Lung (tissue), 12 donors: ENCODE measurements around the gene ANKRD44. TPM values are rescaled to one million over a fixed set of nuclear protein-coding genes. Genes with fewer than 3 reads are reported as not detected.

Experiments used
- ATAC-seq: fragments of 200-7000 bp; cut with Tn5 transposase; one replicate; pipeline ENCODE4 v1.9.1; 2020; ENCODE audit warnings: moderate number of reproducible peaks; ENCODE audit not compliant: insufficient read depth, low FRiP score
- DNase-seq, 3 donors: peaks; one replicate each; pipeline ENCODE4 v3.0.0-alpha.2; 2013 to 2017
- H3K27ac ChIP-seq, 2 donors: one replicate each; pipeline ENCODE4 v1.5.1; 2013; ENCODE audit warnings: mild to moderate bottlenecking in 2 of 2, moderate library complexity in 2 of 2, control low read depth in 1 of 2, inconsistent platforms in 1 of 2, low read depth in 1 of 2, low read length in 1 of 2
- H3K27me3 ChIP-seq, 3 donors: one replicate each; pipeline ENCODE4 v1.5.1; 2013; ENCODE audit warnings: low read length in 2 of 3; ENCODE audit not compliant: control insufficient read depth in 3 of 3, insufficient read depth in 3 of 3
- H3K36me3 ChIP-seq, 4 donors: one replicate each; pipeline ENCODE4 v1.5.1; 2013; ENCODE audit warnings: low read length in 4 of 4, mild to moderate bottlenecking in 1 of 4, moderate library complexity in 1 of 4; ENCODE audit not compliant: control insufficient read depth in 4 of 4, insufficient read depth in 4 of 4
- H3K4me1 ChIP-seq, 5 donors: one replicate each; pipeline ENCODE4 v1.5.1; 2013; ENCODE audit warnings: low read length in 5 of 5, mild to moderate bottlenecking in 2 of 5, moderate library complexity in 1 of 5; ENCODE audit not compliant: control insufficient read depth in 5 of 5, insufficient read depth in 5 of 5
- H3K4me3 ChIP-seq: one replicate; pipeline ENCODE4 v1.5.1; 2013; ENCODE audit warnings: mild to moderate bottlenecking, control low read depth, moderate library complexity
- H3K9ac ChIP-seq, 2 donors: one replicate each; pipeline ENCODE4 v1.5.1; 2013; ENCODE audit warnings: low read length in 2 of 2, control low read depth in 1 of 2; ENCODE audit not compliant: insufficient read depth in 1 of 2
- H3K9me3 ChIP-seq, 4 donors: one replicate each; pipeline ENCODE4 v1.5.1; 2013; ENCODE audit warnings: low read length in 3 of 4, mild to moderate bottlenecking in 1 of 4, moderate library complexity in 1 of 4; ENCODE audit not compliant: control insufficient read depth in 4 of 4, insufficient read depth in 3 of 4
- CTCF ChIP-seq: IDR thresholded peaks from 2 replicates; pipeline ENCODE4 v1.5.1; 2012; ENCODE audit warnings: mild to moderate bottlenecking; ENCODE audit errors: control extremely low read depth, extremely low read depth
- WGBS, 2 donors: extraction: QIAGEN DNeasy Blood & Tissue Kit; methylation state at CpG; one replicate each; pipeline ENCODE4 v1.1.7; 2013; 5-methylcytosine and 5-hydroxymethylcytosine counted together
- polyA plus RNA-seq, 2 donors: library from polyadenylated mRNA; stranded (reverse); fragments of 200-250 nt; gene quantifications; one replicate each; pipeline ENCODE4 v1.2.1, GENCODE V29; 2013
- total RNA-seq, 2 donors: library from RNA; depleted of rRNA in 1 of 2; stranded (reverse); fragments of >200 nt in 1 of 2; gene quantifications; one replicate each; pipeline ENCODE4 v1.2.1, GENCODE V29; 2014 to 2021
- donor health status: control.
- donor health status: control.
- donor health status: Bipolar disorder and iron deficiency.
- donor health status: healthy.
- donor health status: DM: yes; HTN: yes; CAD: no.

ANKRD44 gene
- total and polyA plus RNA-seq, 4 donors = 7.1 to 73.8 (median 20.3) TPM

GRCh38 chr2:197250084-197250397 lies 60.5 kb downstream of the ANKRD44 start:
- no peak for TF ChIP-seq CTCF
- ATAC-seq = no peak
- Histone ChIP-seq H3K36me3 (no peaks in the 10 kb centered on the region), H3K9me3 (no peaks in the 10 kb centered on the region), H3K9ac (no peak overlapping the region), H3K4me1 (peaks cover 0 to 19% (median 2%) of the 10 kb centered on the region in 5 donors), H3K27ac (no peak overlapping the region), H3K27me3 (no peaks in the 10 kb centered on the region), H3K4me3 (no peak overlapping the region)
- no peak for DNase-seq
- WGBS, 2 donors = 95 to 98% methylated on average over 2 of the region's 2 CpGs

GRCh38 chr2:197249381-197250083 lies 61.0 kb downstream of the ANKRD44 start:
- TF ChIP-seq CTCF = no peak
- H3K9ac ChIP-seq = no peak overlapping the region

GRCh38 chr2:197248623-197249022 lies 62.0 kb downstream of the ANKRD44 start:
- TF ChIP-seq CTCF = no peak
- Histone ChIP-seq H3K4me1 (peaks cover 0 to 16% (median 0%) of the 10 kb centered on the region in 5 donors), H3K9me3 (no peaks in the 10 kb centered on the region), H3K27me3 (no peaks in the 10 kb centered on the region), H3K27ac (peak overlapping the region in 1 of 2 donors; percentile 39), H3K9ac (no peak overlapping the region), H3K36me3 (no peaks in the 10 kb centered on the region), H3K4me3 (no peak overlapping the region)
- ATAC-seq = no peak
- DNase-seq = no peak
- 34 to 56% methylated on average over 3 of the region's 3 CpGs for WGBS, 2 donors

More at GRCh38 chr2:197249381-197250083, 61.0 kb downstream of the ANKRD44 start:
- WGBS, 2 donors = 71 to 75% methylated on average over 3 of the region's 3 CpGs
- no peak for ATAC-seq
- H3K4me3 ChIP-seq = no peak overlapping the region
- H3K27ac ChIP-seq = no peak overlapping the region
- peaks cover 0 to 16% (median 0%) of the 10 kb centered on the region in 5 donors for H3K4me1 ChIP-seq
- H3K27me3 ChIP-seq = no peaks in the 10 kb centered on the region
- no peaks in the 10 kb centered on the region for H3K36me3 ChIP-seq
- DNase-seq = peak in 2 of 3 donors; percentile 75 to 76
- H3K9me3 ChIP-seq = no peaks in the 10 kb centered on the region

GRCh38 chr2:197248001-197248401 lies 62.6 kb downstream of the ANKRD44 start:
- Histone ChIP-seq H3K4me3 (no peak overlapping the region), H3K9me3 (no peaks in the 10 kb centered on the region), H3K27me3 (no peaks in the 10 kb centered on the region), H3K27ac (no peak overlapping the region), H3K4me1 (peaks cover 0 to 16% (median 0%) of the 10 kb centered on the region in 5 donors), H3K9ac (no peak overlapping the region), H3K36me3 (no peaks in the 10 kb centered on the region)
- ATAC-seq = no peak
- DNase-seq = no peak
- 94% methylated on average over 4 of the region's 4 CpGs for WGBS, 2 donors
- no peak for TF ChIP-seq CTCF
